Activated T-cell treated with anti-CD3 and anti-CD28 coated beads for 1 hour (primary cell): Measurements from ENCODE around the gene SGPP2.
"Not testable (repeated sequence)": the region's sequence is repeated elsewhere in the genome, so short reads cannot be mapped to it uniquely, and the experiment has no call there.

Source experiments
- DNase-seq: peaks from one replicate; pipeline ENCODE4 v3.0.0-alpha.2; 2020; ENCODE audit warnings: low read depth

SGPP2 gene

DNA sequence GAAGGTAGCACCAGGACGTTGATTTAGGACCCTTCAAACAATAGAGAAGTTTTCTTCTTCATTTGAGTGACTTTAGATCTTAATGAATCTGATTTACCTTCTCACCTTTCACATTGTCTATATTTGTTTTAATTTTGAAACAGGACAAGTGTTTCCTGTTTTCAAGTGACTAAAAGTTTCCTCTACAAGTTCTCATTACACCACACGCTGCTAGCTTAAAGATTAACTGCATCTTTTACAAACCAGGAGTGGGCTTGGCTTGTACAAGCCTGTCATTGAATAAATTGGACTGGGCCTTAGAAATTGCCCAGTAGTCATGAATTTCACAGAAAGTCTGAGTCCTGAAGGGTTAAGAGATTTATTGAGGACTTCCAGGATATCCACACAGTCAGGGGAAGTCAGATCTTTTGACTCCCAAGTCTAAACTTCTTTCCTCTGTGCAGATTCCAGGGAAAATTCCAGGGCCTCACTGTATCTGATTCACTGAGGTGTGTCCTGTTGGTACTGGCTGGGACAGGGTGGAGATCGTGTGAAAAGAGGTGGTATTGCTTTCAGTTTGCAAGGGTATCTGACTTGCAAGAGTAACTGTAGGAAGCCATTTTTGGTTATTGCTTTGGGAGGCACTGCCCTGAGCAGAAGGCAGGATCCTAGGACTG, 3.4 kb downstream of the SGPP2 start:
- no peak for DNase-seq

DNA sequence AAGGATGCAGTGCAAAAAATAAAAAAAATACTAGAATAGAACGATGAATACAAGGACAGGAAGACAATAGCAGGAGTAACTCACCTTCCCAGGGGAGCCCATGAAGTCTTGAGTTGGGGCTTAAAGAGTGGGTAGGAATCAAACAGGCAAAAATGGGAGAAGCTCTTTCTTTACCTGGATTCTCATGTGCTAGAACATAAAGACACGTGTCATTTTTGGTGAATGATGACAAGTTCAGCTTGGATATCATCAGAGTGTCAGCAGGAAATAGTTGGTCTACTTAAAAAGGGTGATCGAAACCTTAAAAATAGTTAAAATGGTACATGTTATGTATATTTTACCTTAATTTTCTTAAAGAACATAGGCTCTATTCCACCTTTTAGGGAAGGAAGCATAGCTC, 5.7 kb downstream of the SGPP2 start:
- no peak for DNase-seq

DNA sequence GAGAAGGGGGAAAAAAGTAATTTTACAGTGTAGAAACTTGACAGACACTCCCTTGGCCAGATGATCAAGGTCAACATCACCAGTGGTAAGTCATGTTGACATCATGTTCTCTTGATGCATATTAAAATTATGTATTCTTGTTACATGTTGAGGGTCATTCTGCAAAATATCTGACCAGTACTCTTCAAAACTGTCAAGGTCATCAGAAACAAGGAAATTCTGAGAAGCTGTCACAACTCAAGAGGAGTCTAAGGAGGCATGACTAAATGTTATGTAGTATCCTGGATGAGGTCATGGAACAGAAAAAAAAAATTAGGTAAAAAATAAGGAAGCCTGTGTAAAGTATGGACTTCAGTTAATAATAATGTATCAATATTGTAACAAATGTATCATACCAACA, 6.3 kb downstream of the SGPP2 start:
- no peak for DNase-seq

DNA sequence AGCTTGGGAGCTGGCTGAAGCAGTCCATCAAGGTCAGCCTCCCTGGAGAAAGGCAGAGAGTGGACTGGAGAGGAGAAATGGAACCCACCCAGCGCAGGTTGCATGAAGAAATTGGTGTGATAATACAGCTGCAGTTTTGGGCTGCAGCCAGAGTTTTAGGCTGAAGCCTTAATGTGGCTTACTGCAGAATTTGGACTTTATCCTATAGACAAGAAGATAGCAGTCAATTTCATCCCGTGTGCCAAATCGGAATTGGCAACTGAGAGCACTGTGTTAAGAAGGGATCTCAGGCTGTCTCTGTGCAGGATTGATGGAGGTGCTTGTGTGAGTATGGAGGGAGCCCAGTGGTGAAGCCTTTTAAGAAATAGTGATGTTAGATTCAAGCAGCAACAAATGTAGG, 7.5 kb downstream of the SGPP2 start:
- no peak for DNase-seq

DNA sequence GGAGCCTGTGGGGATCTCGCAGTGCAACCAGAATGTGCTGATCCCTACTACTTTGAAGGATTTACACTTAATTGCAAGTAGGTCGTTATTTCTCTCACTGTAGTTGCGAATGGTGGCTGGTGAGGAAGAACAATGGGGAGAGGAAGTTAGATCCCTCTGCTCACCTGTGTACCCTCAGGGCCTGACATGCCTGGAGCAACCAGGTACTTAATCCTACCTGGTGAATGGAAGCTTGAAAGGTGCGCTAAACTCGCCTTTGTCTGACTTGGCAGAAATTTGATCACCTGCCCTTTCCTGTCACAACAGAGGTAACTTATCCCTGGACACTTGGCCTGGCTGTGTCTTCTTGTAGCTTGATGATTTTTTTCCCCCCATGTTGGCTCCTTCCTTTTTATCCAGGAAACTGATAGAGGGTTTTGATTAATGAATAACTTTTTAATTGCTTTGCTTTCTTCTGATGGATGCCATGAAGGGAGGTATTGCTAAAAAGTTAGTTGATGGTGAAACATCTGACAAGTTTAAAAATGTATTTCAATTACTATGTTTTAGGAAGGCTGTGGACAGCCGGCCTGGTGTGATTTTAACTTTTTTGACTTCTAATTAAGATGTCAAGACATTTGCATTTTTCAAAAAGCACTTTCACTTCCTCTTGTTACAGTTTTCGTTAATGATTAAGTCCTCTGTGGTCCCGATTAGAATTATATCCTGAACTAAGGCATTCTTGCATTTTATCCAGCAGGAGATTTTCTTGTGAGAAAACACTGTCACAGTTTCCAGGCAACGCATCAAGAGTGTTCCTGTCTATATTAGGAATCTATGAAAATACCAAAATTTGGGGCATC, 9.2 kb downstream of the SGPP2 start:
- no peak for DNase-seq

DNA sequence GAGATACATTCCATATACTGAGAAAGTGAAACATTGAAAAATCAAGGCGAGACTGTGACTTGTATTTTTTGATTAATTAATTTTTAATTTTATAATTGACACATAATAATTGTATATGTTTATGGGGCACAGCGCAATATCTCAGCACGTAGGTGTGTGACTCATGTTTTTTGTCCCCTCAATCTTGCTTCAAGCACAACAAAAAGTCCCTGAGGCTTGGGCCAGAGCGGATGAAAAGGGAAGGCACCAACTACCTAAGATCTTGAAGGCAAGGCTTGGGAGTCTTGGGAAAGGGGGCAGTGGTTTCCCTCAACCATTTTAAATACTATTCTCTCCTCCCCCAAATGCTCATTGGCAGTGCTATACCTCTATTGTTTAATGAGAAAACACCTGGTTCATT, 9.9 kb downstream of the SGPP2 start:
- DNase-seq = no peak

DNA sequence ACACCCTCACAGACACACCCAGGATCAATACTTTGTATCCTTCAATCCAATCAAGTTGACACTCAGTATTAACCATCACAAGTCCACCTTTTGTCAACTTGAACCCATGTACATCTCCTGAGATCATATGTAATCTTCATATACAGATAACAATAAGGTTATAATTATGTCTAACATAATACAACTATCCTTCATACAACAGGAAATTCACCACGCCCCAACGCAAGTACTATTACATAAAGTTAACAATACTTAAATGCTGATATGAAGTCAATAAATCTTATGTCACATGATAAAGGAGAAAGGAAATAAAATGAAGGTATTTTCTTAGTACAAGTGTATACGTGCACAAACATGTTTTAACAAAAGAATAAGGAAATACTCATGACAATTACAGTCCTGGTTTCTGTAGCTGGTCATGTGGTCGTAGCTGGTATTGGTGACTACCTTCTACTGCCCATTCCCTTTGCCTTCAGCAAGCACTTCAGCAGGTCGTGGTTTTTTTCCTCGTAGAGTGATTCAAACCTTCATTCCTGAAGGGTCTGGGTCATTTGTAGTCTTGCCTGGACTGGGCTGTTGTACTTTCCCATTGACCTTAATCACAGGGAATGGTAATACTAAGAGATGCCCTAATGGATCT, 11.2 kb downstream of the SGPP2 start:
- not testable (repeated sequence) for DNase-seq

DNA sequence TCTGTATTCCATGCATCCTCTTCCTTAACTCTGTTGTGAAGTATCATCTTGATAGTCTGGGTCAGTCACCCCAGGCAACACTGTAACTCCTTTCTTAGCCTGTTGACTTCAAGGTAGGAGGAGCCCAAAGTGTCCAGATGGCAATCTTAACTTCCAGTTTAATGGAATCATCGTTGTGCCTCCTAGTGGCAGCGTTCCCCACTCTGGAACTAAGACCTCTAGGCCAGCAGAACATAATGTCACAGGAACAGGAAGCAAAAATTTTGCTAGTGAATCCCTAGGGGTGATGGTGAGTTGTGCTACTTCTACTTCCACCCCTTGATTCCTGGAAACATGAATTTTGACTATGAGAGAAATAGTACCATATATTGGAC, 11.7 kb downstream of the SGPP2 start:
- DNase-seq = no peak

DNA sequence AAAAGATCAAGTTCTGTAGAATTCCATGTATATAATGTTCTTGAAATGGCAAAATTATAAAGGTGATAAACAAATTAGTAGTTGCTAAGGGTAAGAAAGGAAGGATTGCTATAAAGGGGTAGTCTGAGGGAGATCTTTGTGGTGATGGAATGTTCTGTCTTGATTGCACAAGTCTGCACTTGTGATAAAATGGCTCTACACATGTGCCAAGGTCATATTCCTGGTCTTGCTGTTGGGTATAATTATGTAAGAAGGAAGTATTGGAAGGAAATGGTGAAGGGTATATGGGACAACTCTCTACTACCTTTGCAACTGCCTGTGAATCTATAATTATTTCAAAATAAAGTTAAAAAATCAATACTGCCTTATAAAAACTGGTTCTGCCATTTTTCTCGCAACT, 15.3 kb downstream of the SGPP2 start:
- DNase-seq = no peak

DNA sequence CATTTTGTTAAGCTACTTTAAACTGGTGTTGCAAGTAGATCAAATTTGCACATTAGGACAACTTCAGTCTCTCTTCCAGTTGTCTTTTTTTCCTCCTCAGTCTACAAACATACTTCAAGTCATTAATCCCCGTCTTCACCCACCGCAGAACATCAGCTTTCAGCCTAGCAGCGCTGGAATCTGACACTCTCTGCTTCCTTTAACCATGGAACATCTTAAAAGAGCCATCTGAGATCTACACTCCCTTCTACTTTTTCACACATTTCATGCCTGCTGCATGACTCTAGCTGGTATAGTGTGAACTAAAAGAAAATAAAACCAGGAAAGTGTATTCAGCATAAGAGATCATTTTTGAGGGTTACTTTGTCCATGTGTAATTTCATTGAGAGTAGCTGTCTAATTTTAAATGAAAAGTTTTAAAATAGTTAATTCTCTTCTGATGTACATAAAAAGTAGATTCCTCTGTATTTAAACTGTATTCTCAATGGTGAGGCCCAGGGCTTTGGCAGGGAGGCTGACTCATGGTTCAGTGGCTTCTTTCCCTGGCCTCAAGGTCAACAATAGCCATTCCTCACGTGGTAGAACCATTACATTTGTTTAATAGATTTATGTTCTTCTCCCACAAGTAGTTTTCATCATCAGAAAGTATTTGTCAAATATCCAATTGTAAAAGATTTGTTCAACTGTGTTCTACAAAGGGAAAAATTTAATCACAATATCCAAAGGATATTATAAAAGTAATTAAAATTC, 16.5 kb downstream of the SGPP2 start:
- no peak for DNase-seq

DNA sequence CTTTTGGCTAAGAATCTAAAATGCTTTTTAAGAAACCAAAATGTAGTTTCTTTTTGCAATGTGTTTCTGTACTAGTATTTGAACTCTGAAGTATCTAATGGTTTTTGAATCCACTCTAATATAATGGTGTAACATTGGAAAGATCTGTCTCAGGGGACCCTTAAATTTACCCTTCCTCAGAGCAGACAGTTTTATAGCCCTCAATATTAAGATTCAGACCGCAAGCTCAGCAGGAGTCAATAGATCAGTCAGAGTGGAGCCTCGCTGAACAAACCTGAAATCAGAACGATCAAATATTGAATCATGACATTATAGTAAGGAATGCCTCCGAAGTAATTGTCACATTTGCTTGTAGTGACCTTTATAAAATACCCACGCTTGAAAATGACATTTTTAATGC, 18.3 kb downstream of the SGPP2 start:
- DNase-seq = no peak

DNA sequence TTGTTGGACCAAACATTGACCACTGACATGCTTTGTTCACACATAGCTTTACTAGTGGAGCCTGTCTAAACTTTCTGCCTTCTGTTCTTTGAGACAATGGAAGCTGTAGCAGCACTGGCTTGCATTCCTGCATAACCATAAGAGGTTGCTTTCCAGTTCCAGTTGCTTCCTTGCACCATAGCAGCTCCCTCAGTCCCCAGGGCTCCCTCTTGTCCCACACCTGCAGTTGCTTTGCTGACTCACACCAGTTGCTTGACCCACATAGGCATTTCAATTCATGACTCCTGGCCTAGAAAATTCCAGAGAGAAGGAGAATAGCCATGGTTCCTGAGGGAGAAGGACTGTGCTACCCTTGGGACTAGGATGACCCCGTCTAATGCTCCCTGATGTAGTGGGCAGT, 20.9 kb downstream of the SGPP2 start:
- no peak for DNase-seq

DNA sequence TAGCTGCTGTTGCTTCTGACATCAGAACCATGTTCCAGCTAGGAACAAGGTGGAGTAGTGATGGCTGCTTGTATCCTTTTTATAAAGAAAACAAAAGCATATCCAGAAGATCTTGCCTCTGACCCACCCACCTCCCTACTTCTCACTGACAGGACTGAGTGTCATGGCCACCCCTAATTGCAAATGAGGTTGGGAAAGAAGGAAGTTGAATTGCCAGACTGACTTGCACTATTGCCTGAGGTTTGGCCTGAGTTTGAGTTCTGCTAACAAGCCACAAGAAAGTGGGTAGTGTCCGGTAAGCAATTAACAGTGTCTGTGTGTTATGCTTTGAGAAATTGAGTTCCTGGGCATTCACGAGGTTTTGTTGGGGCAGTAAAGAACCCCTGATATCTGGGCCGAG, 22.8 kb downstream of the SGPP2 start:
- no peak for DNase-seq

DNA sequence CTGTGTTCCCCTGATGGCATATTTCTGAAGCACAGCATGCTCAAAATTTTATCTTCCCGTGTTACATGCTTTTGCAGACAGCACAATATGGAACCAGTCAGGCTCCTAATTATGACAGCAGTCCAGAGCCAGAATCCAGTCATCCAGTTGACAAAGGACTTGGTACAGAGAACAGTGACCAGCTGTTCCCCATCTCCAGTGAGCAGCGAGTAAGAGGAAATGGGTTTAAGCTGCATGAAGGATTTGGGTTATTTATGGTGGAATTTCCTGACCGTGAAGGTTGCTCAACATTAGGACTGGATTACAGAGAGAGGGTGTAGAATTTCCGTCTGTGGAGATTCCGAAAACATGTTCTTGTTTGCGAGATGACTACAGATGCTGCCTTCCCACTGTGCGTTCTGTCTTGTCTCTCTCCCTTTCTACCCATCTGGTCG, 24.4 kb downstream of the SGPP2 start:
- no peak for DNase-seq

DNA sequence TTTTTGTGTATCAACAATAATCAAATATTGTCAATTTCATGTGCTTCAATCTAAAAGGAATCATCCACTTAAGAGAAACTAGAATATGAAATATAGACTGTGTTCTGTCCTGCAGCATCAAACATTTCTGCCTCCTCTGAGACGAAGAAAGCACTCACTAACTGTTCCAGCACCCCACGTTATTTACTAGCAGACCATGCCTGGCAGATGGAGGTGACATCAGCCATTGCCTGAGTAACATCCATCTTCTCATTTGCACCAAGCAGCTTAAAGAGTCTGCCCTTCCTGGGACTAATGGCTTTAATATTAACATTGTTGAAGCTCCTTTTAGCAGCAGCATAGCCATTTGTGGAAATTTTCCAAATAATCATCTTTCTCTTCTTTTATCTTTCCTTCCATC, 25.7 kb downstream of the SGPP2 start:
- no peak for DNase-seq

DNA sequence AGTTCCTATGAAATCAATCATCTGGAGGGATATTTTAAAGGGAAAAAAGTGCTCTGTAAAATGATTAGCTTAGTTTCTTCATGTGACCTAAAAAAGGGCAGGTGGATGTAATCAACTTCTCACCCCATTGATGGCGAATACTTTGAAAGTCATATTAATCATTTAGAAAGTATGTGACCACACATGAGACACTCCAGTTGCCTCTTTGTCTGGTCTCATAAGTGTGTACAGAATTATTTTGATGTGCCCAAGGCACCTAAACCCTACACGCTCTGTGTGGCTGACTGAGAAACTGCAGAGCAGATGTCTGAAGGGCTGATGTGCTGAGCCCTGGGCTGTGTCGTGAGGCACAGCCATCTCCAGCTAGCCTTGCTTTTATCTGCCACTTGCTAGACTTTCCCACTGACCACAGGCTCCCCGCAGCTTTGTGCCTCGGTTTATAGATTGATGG, 26.9 kb downstream of the SGPP2 start:
- DNase-seq = no peak

DNA sequence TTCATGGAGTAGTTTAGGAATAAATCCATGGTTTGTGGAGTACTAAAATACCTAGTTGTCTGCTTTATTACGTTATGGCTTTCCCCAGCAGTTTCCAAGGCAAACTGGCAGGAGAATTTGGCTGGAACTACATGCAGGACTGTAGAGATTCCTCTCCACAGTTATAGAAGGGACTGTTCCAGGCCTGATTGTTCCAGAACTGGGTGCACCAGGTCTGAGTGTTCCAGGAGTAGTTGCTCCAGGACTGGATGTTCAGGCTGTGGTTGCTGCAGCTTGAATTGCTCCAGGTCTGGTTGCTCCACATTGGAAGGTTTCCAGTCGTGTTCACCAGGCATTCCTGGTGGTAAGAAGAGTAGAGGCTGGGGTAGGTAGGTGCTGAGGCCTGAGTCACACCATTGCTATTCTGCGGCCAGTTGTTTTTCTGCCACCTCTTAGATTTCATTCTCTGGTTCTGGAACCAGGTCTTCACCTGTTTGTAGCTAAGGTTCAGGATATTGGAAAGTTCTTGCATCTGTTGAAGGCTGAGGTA, 28.1 kb downstream of the SGPP2 start:
- no peak for DNase-seq

DNA sequence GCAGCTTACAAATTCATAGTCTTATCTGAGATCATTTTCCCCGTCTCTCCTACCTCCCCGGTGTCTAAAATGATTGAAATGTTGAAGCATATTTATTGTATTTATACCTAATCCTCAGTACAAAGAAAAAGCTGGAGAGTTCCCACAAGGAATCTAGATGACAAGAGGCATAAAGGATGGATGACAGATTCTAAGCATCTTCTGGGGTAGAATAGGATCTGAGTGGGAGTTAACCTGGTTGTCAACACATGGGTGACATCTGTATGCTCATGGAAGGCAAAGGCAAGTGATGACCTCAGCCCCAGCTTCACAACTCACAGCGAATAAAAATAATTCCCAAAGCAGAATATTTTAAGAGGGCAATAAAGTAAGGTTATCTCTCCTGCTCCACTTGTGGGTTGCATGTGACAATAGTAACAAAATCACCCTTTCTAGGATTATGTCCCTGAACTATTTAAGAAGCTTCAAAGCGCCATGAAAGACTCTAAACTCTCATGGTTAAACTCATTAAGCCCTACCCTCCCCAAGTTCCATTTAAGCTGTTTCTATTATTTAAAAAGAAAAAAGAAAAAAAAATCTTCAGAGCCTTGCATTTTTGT, 32.2 kb downstream of the SGPP2 start:
- DNase-seq = no peak

DNA sequence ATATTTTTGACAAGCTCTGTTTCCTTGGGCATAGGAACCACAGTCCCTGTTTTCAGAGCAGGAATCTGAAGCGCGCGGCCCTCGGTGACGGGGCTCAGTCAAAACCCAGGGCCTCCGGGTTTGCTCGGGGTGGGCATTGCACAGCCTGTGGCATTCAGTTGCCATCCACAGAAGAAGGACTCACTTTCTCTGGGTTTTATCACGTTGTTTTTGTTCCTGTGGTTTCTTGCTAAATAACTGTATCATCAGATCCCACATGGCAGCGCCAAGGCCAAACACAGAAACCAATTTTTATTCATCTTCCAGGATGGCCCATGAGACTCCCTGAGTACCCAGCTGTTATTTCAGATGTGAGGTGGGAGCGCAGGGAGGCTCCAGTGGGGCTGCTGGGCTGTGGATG, 35.6 kb downstream of the SGPP2 start:
- DNase-seq = no peak

DNA sequence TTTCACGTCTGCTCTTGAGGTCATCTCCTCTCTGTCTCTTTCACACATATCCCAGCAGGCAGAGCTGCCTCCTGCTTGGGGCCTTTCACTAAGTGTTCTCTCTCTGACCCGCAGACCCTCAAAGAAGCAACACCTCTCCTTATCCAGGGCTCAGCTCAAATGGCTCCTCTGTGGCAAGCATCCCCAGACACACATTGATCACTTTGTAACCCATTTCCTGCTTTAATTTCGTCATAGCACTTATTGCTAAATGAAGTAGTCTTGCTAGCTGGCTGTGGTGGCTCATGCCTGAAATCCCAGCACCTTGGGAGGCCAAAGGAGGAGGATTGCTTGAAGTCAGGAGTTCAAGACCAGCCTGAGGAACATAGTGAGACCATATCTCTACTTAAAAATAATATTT, 41.4 kb downstream of the SGPP2 start:
- DNase-seq = no peak

DNA sequence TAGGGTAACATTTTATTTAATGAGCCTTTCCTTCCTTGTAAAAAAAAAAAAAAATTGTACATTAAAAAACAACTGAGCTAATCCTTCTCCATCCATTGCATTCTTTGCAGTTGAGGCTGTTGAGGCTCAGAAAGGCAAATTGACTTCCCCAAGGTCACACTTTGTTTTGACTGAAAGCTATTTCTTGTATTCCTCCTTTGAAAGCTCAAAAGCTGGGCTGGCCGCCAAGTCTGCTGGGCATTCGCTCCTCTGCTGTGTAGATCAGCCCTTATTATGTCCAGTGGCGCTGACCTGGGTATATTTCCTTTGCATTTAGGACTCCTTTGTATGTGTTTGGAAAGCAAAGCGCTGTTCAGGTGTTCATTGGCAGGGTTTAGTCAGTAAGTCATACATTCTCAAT, 44.0 kb downstream of the SGPP2 start:
- DNase-seq = no peak
